Stimulated activated CD8-positive, alpha-beta memory T cell treated with anti-CD3 and anti-CD28 coated beads, Interleukin-15, amount 100 ng/mL, for 1 hour (primary cell): ENCODE data around the gene CAMKMT.

Experiments used
- DNase-seq: peaks from one replicate; pipeline ENCODE4 v3.0.0-alpha.2; 2020; ENCODE audit warnings: low read depth

The CAMKMT gene

DNA sequence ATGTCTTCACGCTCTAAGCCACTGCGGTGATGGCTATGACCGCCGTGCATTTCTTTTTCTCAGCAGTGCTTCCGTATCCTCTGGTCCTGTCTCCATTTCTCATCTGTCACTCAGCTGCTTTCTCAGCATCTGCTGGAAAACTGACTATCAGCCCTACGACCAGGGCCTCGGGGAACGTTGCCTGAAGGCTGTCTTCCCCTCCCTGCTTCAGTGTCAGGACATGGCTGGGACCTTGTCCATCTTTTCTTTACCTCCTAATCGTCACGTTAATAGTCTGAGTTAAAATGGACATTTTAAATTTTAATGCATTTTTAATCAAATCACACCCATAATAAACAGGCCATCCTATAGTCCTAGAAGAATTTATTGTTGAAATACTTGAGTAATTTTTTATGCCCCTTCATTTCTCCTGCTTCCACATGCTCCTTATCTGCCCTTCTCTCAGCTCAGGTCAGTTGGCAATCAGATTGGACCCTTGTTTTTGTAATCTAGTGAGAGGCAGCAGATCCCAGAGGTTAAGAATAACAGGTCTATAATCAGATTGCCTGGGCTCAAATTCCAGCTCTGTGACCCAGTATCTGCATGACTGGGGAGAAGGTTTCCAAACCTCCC is 329.5 kb downstream of the CAMKMT start:
- no peak for DNase-seq

DNA sequence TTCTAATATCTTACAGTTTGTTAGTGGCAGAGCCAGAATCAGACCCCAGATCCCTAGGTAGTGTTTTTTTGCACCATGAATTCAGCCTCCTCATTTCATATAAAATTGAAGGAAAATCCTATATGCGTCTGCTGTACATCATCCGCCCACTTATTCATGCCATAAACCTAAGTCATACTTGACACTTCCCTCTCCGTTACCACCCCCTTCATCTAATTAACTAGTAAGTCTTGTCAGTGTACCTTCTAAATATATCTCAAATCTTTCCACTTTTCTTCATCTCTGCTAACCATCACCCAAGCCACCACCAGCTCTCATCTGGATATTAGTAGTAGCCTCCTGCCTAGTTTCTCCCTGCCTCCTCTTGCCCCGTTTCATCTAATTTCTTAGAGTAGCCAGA is 331.1 kb downstream of the CAMKMT start:
- no peak for DNase-seq

DNA sequence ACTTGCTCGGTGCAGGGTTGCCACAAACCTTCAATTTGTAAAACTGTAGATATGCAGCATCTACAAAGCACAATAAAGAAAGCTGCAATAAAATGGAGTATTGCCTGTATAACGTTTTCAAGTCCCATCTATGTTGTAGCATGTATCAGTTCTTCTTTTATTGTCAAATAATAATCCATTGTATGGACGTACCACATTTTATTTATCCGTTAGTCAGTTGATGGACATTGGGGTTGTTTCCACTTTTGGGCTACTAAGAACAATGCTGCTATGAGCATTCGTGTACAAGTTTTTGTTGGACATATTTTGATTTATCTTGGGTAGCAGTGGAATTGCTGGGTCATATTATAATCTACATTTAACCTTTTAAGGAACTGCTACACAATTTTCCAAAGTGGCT is 339.1 kb downstream of the CAMKMT start:
- no peak for DNase-seq

DNA sequence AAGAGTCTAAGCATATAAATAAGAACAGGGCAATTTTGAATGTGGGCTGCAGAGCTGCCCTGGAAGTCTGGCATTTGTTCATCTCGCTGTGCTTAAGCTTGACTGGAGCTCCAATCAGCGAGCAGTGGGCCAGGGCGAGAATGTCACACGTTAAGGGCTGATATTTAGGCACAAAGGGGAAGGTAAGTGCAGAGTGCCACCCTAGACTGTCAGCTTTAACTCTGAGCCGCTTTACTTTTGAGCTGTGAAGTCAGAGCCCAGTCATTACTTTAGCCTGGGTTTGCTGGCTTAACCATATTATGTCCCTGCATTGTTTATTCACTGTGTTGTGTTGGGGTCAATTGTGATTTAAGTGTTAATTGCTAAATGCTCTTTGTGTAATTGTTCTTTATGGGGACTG is 343.6 kb downstream of the CAMKMT start:
- no peak for DNase-seq

DNA sequence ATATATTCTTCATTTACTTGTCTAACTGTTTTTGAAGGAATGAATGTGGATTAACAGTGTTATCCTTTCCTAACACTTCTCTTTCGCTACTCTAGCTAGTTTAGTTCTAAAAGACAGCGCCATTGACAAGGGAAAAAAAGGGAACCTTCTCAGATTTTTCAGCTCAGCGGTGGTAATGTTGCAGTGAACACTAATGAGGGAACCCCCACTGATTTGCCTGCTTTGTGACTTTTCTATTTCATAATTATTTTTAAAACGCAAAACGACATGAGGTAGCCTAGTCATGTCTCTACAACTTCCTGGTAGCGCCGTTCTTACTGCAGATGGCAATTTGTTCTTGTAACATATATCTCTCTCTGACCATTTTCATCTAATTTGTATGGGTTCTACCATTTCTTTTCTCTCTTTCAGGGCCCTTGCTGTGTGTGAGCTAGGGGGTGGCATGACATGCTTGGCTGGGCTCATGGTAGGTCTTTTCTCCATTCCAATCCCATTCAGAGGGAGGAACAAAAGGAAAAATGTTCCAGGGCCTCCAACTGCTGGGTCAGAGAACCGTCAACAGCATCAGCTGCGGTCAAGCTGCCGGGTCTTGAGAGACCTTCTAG is 344.2 kb downstream of the CAMKMT start:
- DNase-seq = no peak

DNA sequence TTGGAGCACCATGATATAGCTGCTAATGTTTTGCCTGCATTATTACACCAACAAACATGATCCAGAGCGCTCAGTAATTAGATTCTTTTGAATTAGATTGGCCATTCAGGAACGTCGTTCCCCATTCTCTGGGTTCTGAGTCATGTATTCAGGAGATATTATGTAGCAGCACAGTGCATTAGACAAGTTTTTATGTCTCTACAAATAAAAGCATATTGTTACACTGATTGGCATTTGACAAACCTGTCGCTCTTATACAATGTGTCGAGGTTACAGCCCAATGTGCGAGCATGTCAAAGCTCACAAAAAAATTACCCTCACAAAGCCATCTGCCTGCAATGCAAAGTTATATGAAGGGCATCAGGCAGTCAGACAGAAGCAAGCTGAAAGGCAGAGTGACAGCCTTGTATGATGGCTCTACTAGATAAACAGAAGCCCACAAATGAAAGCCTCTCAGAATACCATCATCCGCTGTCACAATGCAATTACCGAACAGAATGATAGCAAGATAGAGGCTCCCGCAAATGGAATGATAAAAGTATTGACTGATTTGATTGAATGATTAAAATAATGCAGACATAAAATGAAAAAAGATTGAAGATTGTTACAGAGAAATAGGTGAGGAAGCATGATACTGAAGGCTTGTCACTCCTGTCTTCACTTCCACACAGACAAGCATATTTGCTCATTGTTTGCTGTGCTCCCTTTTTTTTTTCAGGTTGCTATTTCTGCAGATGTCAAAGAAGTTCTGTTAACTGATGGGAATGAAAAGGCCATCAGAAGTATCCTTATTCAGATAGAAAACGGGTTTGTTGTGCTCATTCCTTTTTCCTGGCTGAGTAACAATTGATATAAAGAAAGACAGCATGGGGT is 345.2 kb downstream of the CAMKMT start:
- DNase-seq = no peak

DNA sequence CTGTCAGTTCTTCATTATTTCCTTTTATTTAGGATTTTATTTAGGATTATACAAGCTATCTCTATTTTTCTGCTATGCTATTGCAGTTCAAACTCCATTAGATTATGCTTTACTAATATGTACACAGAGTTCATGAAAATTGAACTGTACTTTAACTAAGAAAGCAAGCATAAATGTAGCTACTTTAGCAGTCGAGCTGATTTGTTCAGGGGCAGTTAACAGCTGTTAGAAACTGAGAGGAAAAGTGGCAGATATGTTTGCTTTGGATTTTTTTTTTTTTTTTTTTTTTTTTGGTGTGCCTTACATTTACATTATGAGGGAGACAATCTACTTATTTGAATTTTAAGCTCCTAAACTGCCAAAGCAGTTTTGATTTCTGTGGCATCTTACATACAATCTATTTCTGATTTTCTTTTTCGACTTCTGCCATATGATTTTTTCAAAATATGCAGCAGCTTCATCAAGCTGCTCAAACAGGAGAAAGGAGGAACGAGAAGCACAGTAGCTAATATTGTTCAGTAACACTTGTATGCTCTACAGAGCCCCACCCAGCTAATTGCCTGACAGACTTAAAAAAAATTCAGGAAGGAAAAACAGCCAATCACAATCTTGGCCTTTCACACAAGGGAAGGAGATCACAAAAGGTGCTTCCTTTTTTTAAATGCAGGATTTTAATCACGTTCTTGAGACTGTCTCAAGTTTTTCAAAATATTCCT is 346.4 kb downstream of the CAMKMT start:
- no peak for DNase-seq

DNA sequence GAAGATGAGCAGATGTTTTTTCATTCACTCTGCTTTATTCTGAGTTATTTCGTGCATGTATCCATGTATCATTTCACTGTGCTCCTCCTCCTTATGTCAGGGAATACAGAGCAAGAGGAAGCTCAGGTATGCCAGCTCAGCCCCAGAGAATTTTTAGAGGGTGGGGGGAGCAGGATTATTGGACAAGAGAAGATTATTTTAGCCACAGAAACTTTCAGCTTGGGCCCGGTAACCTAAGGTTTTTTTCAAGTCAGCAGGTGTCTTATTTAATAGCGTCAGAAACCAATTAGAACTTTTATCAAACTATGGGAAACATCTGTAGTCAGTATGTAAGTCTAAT is 346.9 kb downstream of the CAMKMT start:
- DNase-seq = no peak

DNA sequence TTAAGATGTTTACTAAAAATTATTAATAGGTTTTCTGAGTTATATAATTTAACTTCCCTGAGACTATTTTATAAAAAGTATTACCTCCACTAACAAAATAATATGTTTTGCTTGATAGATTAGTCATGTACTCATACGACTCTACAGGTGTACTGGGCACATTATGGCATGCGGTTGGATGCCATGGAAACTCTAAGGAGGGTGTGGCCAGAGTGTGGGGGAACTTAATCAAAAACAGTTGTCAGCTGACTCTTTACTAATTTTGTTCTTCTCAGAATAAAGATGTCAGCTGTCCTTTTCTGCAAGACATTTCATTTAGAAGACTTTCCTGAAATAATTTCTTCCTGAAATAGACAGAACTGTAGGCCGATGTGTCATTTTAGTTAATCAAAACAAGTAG is 351.4 kb downstream of the CAMKMT start:
- DNase-seq = no peak

DNA sequence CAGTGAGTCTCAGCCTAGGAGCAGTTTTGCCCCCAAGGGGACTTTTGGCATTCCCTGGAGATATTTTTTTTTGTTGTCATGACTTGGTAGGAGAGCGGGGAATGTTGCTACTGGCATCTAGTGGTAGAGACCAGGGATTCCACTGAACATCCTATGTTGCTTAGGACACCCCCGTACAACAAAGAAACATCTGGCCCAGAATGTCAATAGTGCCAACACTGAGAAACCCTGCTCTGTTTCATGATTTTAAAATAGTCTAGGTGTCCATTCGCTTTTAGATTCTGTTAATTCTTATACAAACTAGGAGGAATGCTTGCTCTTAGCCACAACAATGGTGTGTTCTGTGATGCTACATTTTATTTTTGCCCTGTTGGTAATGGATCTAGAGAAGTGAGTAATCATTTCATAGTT is 353.9 kb downstream of the CAMKMT start:
- DNase-seq = no peak

DNA sequence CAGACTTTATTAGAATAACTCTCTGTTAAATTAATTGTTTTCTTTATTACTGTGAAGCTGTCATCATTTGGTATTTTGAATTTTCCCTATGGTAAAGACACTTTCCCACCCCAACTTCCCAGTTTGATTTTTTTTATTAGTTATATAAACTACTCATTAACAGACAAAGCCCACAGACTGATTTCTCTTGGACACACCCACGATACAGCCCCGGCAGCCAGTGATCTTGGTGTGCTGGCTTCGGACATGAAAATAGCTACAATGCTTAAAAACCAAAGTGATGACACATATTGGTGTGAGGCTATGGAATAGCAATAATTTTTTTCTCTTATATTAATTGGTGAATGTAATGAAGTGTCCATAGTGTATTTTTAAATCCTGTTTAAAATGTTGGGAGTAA is 354.4 kb downstream of the CAMKMT start:
- no peak for DNase-seq

DNA sequence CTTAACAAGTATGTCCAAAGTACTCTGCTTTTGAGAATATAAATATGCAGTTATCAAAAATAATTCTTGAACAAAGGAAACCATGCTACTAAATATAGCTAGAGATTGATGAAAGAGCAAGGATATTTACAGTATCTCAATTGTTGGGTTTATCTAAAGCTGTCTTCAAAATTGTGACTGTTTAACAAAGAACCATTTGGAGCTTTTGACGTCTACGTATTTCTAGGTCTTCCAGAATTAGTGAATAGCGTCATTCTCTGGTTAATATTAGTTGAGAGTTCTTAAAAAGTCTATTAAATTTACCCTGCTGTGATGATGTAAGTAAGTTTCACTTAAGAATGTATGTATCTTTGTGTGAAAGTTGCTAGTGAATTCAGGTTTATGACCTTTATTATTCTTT is 356.7 kb downstream of the CAMKMT start:
- no peak for DNase-seq

DNA sequence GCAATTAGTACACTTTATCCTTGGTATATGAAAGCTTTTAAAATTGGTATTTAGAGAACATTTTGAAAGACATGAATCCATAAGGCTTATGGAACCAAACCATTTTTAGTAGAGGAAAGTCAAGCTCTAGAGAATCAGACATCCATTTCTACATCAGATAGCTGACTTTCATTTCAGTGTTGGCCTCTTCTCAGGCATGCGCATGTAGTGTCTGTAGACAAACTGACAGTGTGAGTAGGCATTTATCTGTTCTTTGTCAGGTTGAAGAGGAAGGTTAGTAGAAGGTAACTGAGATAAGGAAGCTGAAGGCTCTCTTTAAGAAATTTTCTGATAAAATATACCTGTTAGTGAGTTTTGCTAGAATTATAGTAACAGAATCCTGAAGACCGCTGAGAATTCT is 357.8 kb downstream of the CAMKMT start:
- DNase-seq = no peak

DNA sequence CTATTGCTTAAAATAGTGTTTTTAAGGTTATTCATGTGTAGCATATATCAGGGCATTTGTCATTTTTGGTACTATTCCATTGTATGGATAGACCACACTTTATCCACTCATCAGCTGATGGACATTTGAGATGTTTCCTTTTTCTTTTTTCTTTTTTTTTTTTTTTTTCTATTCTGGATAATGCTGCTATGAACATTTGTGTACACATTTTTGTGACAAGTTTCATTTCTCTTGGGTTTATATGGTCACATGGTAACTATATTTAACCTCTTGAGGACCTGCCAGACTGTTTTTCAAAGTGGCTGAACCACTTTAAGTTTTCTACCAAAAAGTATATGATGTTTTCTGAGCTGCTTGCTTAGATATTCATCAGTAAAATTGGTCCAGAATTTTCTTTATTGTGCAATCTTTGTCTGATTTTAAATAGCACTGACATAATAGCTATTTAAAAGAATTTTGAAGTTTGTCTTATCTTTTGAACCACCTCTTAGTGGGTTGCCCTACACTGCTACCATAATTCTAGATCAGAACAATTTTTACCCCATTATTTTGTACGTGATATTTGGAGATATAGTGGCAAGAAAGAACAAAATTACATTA is 360.4 kb downstream of the CAMKMT start:
- DNase-seq = no peak

DNA sequence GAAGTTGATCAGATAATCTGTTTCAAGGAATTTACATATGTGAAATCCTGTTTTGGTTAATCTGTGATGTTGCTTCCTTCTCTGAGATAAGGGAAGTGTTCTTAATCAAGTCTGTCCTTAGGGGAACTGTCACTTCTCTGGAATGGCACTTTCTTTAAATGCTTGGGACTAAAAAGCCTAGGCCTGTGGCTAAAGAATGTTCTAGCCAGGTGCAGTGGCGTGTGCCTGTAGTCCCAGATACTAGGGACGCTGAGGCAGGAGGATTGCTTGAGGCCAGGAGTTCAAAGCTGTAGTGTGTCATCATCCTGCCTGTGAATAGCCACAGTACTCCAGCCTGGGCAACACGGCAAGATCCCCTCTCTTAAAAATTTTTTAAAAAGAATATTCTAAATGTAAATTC is 362.2 kb downstream of the CAMKMT start:
- DNase-seq = no peak

DNA sequence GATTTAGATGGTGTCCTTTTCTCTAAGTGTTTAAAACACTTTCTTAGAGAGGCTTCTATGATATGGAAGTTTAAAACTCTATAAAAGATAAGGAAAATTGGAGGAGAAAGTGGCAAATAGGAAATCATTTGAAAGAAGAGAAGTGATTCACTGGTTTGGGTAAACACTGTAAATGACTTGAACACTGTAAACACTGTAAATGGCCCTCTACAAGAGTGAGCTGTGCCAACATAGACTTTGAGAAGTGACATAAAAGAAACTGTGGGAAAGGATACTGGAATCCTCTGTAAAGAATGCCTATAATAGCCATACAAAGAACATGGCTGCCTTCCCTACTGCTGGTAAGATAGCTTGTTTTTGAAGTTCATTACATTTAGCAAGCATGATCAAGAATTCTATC is 368.8 kb downstream of the CAMKMT start:
- DNase-seq = no peak

DNA sequence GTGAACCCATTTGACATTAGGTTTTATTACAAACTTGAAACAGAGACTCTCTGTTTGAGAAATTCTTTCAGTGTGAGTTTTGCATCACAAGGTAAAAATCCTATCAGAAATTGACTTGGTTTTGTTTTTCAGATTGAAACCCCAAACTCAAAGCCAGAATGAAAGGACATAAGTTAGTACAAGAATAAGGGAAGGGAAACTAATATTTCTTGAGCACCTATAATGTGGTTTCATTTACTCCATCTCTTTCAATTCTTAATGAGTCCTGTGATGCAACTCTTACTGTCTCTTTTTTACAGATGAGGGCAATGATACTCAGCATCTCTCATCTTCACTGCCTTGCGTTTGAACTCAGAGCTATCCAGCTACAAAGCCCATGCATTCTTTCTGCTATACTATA is 369.8 kb downstream of the CAMKMT start:
- no peak for DNase-seq

DNA sequence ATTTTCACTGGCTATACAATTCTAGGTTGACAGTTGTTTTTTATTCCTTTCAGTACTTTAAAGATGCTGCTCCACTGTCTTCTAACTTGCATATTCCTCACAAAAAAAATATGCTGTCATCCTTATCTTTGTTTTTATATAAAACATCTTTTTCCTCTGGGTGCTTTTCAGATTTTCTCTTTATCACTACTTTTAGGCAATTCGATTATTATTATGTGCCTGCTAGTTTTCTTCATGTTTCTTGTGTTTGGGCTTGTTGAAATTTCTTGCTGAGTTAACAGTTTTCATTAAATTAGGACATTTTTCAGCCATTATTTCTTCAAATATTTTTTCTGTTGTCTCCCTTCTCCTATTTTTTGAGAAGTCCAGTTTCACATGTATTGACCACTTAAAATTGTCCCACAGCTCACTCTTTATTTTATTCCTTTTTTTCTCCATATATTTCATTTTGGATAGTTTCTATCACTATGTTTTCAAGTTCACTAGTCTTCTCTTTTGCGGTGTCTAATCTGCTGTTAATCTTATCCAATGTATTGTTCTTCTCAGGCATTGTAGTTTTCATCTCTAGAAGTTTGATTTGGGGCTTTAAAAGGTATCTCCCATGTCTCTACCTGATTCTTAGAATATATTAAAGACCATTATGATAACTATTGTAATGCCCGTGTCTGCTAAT is 374.7 kb downstream of the CAMKMT start:
- no peak for DNase-seq

DNA sequence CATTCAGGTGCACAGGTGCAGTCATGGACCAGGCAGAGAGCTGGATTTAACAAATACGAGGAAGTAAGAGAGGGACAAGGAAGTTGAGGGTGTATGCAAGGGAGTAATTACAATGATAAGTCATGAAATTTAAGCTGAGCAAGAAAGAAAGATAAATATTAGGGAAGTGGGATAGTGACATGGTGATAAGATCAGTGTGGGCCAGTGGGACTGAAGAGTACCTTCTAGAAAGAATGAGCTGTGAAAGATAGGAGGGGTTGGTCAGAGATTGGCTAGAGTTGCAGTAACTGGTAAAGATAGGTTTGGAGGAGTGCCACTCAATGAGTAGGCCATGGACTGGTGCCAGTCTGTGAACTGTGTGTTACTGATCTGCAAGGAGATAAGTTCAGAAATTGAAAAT is 378.9 kb downstream of the CAMKMT start:
- DNase-seq = no peak

DNA sequence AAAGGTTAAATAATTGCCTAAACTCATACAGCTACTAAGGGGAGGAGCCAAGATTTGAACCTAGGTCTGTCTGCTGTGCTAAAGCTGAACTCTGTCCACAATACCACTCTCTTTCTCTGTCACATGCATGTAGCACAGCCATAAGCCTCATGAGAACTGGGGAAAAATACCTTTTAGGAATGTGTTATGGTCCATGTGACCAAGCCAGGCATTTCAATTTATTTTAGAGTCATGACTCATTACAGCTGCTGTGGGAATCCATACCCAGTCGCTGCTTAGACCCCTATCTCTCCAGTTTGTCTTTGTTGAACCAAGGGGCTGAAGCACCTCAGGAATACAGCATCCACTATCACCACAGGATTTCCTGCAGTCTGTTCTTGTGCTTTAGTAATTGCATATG is 379.8 kb downstream of the CAMKMT start:
- no peak for DNase-seq

DNA sequence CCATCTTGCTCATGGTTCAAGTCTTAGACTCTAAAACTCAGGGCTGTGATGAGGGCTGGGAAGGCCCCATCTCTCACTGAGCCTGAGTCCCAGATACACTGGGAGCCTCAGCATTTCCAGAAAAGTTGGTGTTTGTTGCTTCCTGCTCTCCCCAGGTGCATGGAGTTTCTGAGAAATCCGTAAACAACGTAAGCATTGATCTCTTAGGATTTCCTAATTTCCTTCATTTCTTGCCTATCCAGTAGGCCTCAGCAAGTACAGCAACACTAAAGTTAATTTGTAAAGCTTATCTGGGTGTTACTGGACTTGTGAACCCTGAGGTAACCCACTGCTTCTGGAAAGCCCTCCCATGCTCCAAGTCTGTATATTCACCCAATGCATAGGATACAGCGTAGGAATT is 380.3 kb downstream of the CAMKMT start:
- no peak for DNase-seq

DNA sequence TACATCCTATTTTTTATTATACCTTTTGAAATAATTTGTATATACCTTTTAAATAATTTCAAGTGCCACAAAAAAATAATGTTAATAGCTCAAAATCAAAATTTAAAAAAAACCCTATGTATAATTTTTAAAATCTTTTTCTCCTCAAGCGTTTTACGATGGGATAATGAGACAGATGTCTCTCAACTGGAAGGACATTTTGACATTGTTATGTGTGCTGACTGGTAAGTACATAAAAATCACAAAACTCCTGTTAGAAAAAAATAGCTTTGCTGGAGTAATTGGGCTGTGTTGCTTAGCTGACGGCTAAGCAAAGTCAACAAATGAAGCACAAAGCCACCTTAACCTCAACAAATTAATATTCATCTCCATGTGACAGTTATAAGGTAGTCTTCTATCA is 381.7 kb downstream of the CAMKMT start:
- no peak for DNase-seq
